Measurements from ENCODE around the gene THAP2. TPM values are rescaled to one million over a fixed set of nuclear protein-coding genes. Genes with fewer than 3 reads are reported as not detected.

THAP2 gene
- total RNA-seq, 1 donor from 2014 or later: 6.1 TPM

DNA sequence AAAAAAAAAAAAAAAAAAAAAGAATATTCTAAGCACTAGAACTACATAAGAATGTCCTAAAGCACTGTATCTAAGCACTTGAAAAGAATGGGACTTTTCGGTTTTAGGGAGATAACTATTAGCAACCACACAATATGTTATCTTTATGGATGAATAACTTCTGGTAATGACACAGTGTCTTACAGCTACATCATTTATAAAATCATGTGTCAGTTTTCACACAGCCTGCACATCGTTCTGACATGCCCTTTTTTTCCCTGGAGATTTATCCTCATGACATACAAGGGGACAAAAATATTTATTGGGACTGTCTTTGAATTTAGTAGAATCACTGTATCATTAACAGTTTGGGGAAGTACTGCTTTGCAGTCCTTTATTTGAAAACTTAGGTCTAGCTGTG is 39.1 kb downstream of the THAP2 start:
- no peak for DNase-seq

- no peak for DNase-seq
Measured at GRCh38 chr12:71704920-71705319, 40.8 kb downstream of the THAP2 start.

DNA sequence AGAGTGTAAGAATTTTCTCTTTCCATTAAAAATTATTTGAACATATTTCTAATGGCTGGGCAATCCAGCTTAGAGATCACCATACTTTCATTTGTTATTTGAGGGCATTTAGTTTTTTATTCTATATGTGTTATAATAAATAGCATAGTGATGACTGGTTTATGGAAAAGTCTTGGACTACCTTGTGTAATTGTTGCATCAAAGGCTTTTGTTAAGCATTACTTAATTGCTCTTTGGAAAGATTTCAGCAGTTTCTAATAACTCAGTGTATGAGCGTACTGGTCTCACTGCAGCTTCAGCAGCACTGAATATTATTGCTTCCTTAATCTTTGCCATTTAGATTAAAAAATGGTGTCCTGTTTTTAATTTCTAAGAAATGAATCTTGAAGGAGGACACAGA is 44.6 kb downstream of the THAP2 start:
- DNase-seq: no peak

- DNase-seq: no peak
Measured at GRCh38 chr12:71710276-71711125, 46.4 kb downstream of the THAP2 start.

GRCh38 chr12:71718611-71719010 is 54.5 kb downstream of the THAP2 start:
- no peak for DNase-seq

DNA sequence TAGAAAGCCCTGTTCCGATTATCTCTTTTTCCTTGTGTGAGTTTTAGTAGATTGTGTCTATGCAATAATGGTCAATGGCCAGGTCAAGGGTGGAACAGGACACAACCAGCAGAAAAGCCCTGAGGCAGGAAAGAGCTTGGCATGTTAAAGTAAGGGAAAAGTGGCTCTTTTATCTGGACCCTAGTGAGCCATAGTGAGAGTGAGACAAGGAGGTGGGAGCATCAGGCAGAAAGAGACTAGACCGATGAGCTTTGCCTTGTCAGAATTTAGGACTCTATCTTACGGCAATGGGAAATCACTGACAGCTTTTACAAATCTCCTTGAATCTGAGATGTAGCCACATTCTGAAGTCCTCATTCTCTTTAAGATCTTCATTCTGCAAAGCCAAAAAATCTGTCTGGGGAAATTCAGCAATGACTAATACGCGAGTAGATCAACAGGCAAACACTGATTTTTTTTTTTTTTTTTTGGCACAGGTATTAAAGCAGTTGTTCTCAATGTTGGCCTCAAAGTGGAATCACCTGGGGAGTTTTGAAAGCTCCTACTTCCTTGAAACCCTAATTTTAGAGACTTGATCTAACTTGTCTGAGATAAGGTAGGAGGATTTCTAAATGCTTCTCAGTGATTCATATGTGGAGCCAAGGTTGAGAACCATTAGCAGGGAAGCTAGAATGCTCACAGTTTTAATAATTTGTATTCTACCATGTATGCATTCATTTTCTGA is 55.7 kb downstream of the THAP2 start:
- DNase-seq: peak; percentile 27

DNA sequence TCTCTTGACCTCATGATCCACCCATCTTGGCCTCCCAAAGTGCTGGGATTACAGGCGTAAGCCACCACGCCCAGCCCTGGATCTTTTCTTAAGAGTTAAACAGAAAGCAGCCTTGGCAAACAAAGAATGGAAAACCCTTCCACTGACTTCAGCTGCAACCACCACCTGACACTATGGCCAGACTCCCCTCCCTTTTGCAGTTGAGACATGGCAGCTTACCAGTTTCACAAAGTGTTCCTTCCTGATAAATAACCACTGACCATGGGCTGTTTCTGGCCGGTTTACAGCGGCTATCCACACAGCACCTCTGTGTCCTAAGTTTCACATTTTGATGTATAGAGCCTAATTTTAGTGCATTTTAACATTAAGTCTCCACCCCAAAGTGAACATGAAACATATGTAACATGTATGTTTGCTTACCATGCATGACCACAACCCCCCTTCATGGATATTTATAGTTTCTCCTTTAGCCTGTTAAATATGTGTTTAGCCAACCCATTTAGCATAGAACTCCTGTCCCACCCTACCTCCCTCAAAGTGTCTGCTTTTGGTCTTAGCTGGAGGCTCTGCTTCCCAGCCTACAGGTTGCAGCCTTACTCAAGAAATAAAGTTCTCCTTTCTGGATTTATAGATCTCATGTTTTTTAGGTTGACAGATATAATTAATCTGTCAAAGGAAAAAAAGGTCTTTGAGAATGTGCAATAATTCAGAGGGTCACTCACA is 57.8 kb downstream of the THAP2 start:
- DNase-seq: no peak

DNA sequence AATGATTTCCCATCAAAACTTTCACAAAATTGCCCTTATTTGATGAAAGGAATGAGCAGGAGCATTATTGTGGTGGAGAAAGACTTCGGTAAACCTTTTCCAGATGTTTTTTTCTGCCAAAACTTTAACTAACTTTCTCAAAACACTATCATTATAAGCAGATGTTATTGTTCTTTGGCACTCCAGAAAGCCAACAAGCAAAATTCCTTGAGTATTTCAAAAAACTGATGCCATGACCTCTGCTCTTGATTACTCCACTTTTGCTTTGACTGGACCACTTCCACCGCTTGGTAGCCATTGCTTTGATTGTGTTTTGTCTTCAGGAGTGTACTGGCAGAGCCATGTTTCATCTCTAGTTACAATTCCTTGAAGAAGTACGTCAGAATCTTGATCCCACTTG is 60.9 kb downstream of the THAP2 start:
- no peak for DNase-seq

GRCh38 chr12:71726548-71726947 is 62.4 kb downstream of the THAP2 start:
- DNase-seq: no peak

DNA sequence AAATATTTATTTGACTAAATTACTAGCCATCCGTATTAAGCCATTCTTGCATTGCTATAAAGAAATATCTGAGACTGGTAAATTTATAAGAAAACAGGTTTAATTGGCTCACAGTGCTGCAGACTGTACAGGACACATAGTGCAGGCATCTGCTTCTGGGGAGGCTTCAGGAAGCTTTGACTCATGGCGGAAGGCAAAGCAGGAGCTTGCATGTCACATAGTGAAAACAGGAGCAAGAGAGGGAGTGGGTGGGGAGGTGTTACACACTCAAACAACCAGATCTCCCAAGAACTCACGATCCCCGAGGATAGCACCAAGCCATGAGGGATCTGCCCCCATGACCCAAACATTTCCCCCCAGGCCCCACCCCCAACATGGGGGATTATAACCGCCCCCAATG is 63.9 kb downstream of the THAP2 start:
- no peak for DNase-seq

Small RNA genes within 50 kb of the gene (small RNA-seq; reads per million reads assigned to genes)
- gene RF00560 (ENCODE audit: low replicate concordance): not detected

Other genes with a start within 250 kb of the THAP2 start
- 13.7 TPM for gene LGR5, start 224.5 kb upstream of the THAP2 start, total RNA-seq
- gene ZFC3H1, start 453 bp upstream of the THAP2 start, total RNA-seq: 76.9 TPM
- gene TMEM19, start 21.8 kb downstream of the THAP2 start, total RNA-seq: 36.8 TPM
- 26.7 TPM for gene RAB21, start 90.6 kb downstream of the THAP2 start, total RNA-seq
- gene TBC1D15, start 175.5 kb downstream of the THAP2 start, total RNA-seq: 51.3 TPM

Data from skin of body (tissue), 3 donors.